GM12891 (cell line): ENCODE measurements around the gene EPB41L2.

Experiments used
- POLR2A ChIP-seq: IDR thresholded peaks from 2 replicates; pipeline ENCODE4 v1.6.1; 2011; ENCODE audit warnings: low read depth, low read length, control low read depth
- POLR2AphosphoS5 ChIP-seq: IDR thresholded peaks from 2 replicates; pipeline ENCODE4 v1.6.1; 2011; ENCODE audit warnings: low read depth, low read length, control low read depth
- POU2F2 ChIP-seq: IDR thresholded peaks from 2 replicates; pipeline ENCODE4 v1.6.1; 2011; ENCODE audit warnings: low read depth, mild to moderate bottlenecking, control low read depth, low read length, moderate library complexity
- SPI1 ChIP-seq: IDR thresholded peaks from 2 replicates; pipeline ENCODE4 v1.6.1; 2011; ENCODE audit warnings: low read depth, low read length, control low read depth
- TAF1 ChIP-seq: IDR thresholded peaks from 2 replicates; pipeline ENCODE4 v1.6.1; 2011; ENCODE audit warnings: low read depth, low read length, control low read depth

- TF ChIP-seq POLR2AphosphoS5 (no peak), POLR2A (no peak), TAF1 (no peak), POU2F2 (no peak), SPI1 (no peak)
These were observed 200.7 kb downstream of the EPB41L2 start for GRCh38 chr6:130862370-130862769.
